ENCODE data around the gene FGD6. TPM values are rescaled to one million over a fixed set of nuclear protein-coding genes. Genes with fewer than 3 reads are reported as not detected.

FGD6 gene
- total RNA-seq, 1 experiment from 2014 or later, result 18.2 TPM

GRCh38 chr12:95229636-95230035 is 12.4 kb upstream of the FGD6 start:
- no peak for DNase-seq (ENCODE audit: low read depth, low spot score)
- H3K4me1 ChIP-seq (ENCODE audit: control insufficient read depth in 1 of 2, insufficient read depth in 2 of 2, low read length in 2 of 2), result peaks cover 3 to 16% of the 10 kb centered on the region in 2 experiments; a peak in 3 of 4 replicates
- no peaks in the 10 kb centered on the region for H3K27me3 ChIP-seq (ENCODE audit: insufficient read depth, low read length)
- no peak overlapping the region for H3K27ac ChIP-seq (ENCODE audit: low read depth, low read length)
- H3K36me3 ChIP-seq (ENCODE audit: control insufficient read depth in 1 of 2, insufficient read depth in 2 of 2, low read length in 2 of 2), result peaks cover 0 to 4% of the 10 kb centered on the region in 2 experiments; a peak in 1 of 4 replicates
- ChIA-PET CTCF (no interaction called here), POLR2A (interaction anchor here (0.7 kb wide), 1 partner anchor 173 kb away, joined by 4 read pairs; no protein-coding TSS in a partner anchor), RAD21 (ENCODE audit: low non-redundant PET in 1 of 2, low total read pairs in 2 of 2, uncharacterized antibody in 2 of 2, unreplicated experiment in 2 of 2) (no interaction called here)
- no peaks in the 10 kb centered on the region for H4K20me1 ChIP-seq (ENCODE audit: insufficient read depth)
- no peaks in the 10 kb centered on the region for H3K9me3 ChIP-seq (ENCODE audit: control insufficient read depth in 1 of 2, insufficient read depth in 1 of 2, low read depth in 1 of 2, low read length in 2 of 2)
- H3K4me3 ChIP-seq (replicated peaks in 1 of 2; ENCODE audit: low read depth in 1 of 2, low read length in 2 of 2), result no peak overlapping the region
- H3K9ac ChIP-seq (ENCODE audit: low read length), result no peak overlapping the region
- intact Hi-C loops (cut with micrococcal nuclease), result no loop called here
- BruUV-seq (replicated peaks), result no TSS peak
- H3K79me2 ChIP-seq (ENCODE audit: insufficient read depth, low read length), result peaks cover 94% of the 10 kb centered on the region
- no peak overlapping the region for H3K4me2 ChIP-seq (ENCODE audit: low read length)
- no peak for ATAC-seq
- no peaks in the 10 kb centered on the region for H3K9me2 ChIP-seq (ENCODE audit: insufficient read depth)
- TF ChIP-seq CTCF (IDR thresholded peaks at IDR 0.05 in 2 of 3, conservative IDR thresholded peaks at IDR 0.05 in 1 of 3; ENCODE audit: borderline replicate concordance in 1 of 3, insufficient read depth in 1 of 3, low read depth in 2 of 3, low read length in 2 of 3), result no peak
- TF ChIP-seq JUND (IDR thresholded peaks at IDR 0.05), result no peak
- TF ChIP-seq POLR2AphosphoS5 (IDR thresholded peaks at IDR 0.05; ENCODE audit: low read depth, low read length), result no peak
- TF ChIP-seq ATF3 (IDR thresholded peaks at IDR 0.05), result no peak
- TF ChIP-seq SRF (IDR thresholded peaks at IDR 0.05; ENCODE audit: low read depth), result no peak
- no peak for TF ChIP-seq FOSL1 (IDR thresholded peaks at IDR 0.05; ENCODE audit: low read depth)
- TF ChIP-seq REST (IDR thresholded peaks at IDR 0.05; ENCODE audit: low read depth), result no peak
- no peak for TF ChIP-seq EZH2phosphoT487 (IDR thresholded peaks at IDR 0.05; ENCODE audit: borderline replicate concordance)
- no peak for TF ChIP-seq POLR2A (IDR thresholded peaks at IDR 0.05; ENCODE audit: borderline replicate concordance, extremely low read depth, insufficient read depth, insufficient read length)
- no peak for TF ChIP-seq ZBTB33 (IDR thresholded peaks at IDR 0.05; ENCODE audit: extremely low read depth, insufficient replicate concordance, low read length)
- TF ChIP-seq SP1 (IDR thresholded peaks at IDR 0.05; ENCODE audit: low read depth), result no peak
- no peak overlapping the region for H2AFZ ChIP-seq (ENCODE audit: low read depth, low read length, poor library complexity, severe bottlenecking)
